ENCODE results near the gene ARHGAP21.
"Not testable (repeated sequence)": the region's sequence is repeated elsewhere in the genome, so short reads cannot be mapped to it uniquely, and the experiment has no call there.

The ARHGAP21 gene

GRCh38 chr10:24723788-24724380, at the start of gene ARHGAP21:
Gene ARHGAP21 (minus strand): TSS chr10:24723887. CDS start chr10:24721899, 1,988 bp downstream.
- peak; percentile 19 for DNase-seq

DNA sequence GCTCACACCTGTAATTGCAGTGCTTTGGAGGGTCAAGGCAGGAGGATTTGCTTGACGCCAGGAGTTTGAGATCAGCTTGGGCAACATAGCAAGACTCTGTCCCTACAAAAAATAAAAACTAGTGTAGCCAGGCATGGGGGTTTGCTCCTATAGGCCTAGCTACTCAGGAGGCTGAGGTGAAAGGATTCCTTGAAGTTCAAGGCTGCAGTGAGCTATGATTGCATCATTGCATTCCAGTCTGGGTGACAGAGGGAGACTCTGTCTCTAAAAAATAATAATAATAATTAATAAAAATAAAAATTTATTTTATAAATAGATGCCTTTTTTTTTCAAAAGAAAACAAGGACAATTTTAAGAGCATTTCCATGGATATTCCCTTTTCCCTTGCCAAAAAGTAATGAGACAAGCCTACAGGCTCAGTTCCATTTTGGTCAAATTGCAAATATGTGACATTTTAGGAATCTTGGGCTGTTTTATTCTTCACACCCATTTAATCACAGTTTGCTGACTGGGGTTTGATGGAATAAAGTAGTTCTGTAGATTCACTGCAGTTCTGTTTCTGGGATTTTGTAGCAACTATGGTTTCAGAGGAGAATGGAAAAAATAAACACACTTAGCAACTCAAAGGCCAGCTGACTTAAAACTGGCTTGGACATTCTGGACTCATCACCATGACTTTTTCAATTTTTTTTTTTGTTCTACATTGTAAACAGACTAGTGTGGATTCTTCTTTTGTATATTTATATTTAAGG, 48.4 kb upstream of the ARHGAP21 start:
- no peak for DNase-seq

DNA sequence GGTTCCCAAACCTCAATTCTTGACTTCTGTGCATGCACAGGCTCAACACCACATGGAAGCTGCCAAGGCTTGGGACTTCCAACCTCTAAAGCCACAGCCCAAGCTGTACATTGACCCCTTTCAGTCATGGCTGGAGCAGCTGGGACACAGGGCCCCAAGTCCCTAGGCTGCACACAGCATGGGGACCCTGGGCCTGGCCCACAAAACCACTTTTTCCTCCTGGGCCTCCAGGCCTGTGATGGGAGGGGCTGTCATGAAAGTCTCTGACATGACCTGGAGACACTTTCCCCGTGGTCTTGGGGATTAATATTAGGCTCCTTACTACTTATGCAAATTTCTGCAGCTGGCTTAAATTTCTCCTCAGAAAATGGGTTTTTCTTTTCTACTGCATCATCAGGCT, 41.3 kb upstream of the ARHGAP21 start:
- not testable (repeated sequence) for DNase-seq

DNA sequence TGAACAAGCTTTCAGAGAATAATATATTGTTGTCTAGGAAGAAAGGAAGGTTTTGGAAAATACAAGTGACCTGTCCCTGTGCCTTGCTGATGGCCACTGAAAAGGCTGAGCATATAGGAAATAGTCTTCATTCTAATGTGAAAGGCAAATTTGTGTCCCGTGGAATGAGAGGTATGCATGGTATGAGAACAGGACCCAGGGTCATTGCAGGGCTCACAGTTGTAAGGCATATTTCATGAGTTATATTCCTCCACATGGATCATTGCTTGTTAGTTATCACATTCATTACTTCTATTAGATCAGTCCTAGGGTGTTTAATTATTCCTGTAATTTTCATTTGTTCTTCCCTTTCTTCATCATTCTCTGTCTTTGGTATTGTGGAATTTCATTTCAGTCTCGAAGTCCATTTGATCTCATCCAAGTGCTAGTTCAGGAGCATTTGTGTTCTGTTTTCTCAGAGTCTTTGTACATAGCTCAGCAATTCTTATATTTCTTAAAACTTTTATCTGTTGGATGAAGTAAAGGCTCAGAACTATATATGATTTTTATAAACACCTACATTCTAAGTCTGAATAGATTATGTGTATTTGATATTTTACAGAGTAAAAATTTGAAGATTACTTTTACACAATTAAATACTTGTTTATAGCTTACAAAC, 39.4 kb upstream of the ARHGAP21 start:
- no peak for DNase-seq

DNA sequence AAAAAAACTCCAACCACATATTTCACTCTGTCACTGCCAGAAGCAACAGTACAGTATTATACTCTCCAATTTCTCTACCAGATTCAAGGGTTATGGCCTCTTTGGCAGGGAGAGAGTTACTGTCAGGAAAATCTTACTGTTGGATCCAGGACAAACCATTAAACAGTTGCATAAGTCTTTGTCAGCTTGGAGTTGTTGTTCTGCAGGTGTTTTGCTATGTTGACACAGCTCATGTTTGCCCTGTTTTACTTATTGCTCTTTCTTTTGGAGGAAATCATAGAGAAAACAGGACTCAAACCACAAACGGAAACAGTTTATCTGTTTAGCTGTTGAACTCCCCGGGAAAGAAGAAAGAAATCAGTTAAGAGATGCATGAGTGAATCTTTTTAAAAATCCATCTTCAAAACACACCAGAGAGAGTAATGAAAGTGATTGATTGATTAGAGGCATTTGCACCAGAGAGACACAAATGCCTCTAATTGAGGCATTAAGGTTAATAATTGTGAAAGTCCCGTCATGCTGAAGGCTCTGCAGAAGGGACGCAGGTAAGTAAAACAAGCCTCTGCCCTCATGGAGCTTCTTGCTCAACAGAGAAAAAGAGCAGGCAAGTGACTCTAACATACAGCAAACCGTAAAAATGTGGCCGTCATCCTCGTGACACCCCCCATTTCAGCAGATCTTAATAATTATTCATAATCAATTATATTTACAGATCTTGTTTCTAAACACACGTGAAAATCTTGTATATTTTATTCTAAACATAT, 38.7 kb upstream of the ARHGAP21 start:
- DNase-seq = no peak

- no peak for DNase-seq
Measured at GRCh38 chr10:24759672-24760071, 36.0 kb upstream of the ARHGAP21 start.

GRCh38 chr10:24758254-24758653, 34.6 kb upstream of the ARHGAP21 start:
- DNase-seq = not testable (repeated sequence)

DNA sequence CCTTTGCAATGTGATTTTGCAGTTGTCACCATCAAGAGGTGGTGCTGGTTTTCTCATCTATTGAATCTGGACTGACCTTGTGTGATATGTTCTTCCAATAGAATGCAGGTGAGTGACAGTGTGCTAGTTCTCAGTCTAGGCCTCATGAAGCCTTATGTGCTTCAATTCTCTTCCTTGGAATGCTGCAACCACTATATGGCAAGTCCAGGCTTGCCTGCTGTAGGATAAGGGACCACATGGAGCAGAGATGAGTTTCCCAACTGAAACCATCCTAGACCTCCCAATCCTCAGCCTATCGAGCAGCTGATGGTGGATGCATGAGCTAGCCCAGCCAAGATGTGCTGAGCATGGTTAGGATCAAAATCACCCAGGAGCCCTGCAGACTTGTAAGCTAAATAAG, 32.6 kb upstream of the ARHGAP21 start:
- DNase-seq = no peak

GRCh38 chr10:24751716-24752115, 28.0 kb upstream of the ARHGAP21 start:
- DNase-seq = no peak

- DNase-seq = no peak
Measured at GRCh38 chr10:24750695-24751094, 27.0 kb upstream of the ARHGAP21 start.

- no peak for DNase-seq
Measured at GRCh38 chr10:24748214-24748613, 24.5 kb upstream of the ARHGAP21 start.

GRCh38 chr10:24744946-24745345, 21.3 kb upstream of the ARHGAP21 start:
- no peak for DNase-seq

DNA sequence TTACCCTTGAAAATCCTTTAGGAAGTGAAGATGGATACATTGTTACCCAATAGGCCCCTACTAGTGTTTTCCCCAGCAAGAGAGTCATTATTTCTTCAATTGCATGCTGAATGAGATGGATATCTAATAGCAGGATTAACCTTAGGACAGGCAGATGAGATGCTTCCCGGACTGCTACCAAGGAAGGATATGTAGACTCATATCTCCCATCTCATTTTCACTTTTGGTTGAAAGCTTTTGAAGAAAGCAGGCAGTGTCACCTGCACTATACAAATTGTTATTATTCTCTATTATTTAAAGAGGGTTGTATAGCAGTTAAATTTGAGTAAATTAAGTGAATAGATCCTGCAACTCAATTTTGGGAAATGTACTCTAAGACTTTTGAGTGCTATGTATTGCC, 17.0 kb upstream of the ARHGAP21 start:
- no peak for DNase-seq

DNA sequence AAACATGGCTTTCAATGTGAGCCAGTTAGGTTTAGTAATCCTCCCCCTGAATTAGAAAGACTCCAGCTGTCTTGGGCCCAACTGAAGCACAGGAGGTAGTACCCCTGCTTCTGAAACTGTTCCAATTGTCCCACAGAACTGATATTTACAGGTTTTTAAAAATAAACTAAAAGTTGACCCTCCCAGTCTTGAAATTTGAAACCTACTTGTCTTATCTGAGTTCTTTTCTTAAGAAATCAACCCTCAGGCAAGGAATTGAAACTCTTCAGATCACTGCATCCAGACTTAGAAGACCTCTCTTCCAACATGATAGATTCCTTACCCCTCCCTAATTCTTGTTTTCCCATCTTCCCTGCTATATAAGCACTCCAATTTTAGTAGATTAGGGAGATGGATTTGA, 13.3 kb upstream of the ARHGAP21 start:
- no peak for DNase-seq

GRCh38 chr10:24731942-24732341, 8.3 kb upstream of the ARHGAP21 start:
- no peak for DNase-seq

GRCh38 chr10:24730811-24731210, 7.1 kb upstream of the ARHGAP21 start:
- DNase-seq = no peak

- DNase-seq = no peak
Measured at GRCh38 chr10:24727786-24728185, 4.1 kb upstream of the ARHGAP21 start.

DNA sequence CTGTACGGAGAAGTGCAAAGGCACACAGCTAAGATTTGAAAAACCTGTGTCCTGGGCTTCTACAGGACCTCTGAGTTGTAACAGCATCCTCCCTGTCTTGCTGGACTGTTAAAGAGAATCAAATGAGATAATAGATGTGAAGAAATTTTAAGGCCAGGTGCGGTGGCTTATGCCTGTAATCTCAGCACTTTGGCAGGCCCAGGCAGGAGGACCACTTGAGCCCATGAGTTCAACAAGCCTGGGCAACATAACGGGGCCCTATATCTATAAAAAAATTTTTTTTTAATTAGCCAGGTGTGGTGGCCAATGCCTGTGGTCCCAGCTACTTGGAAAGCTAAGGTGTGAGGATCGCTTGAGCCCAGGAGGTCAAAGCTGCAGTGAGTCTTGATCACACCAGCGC, 2.9 kb upstream of the ARHGAP21 start:
- DNase-seq = no peak

GRCh38 chr10:24726029-24726428, 2.3 kb upstream of the ARHGAP21 start:
- DNase-seq = not testable (repeated sequence)

- DNase-seq = peak; percentile 96
Measured at GRCh38 chr10:24724381-24725228, 918 bp upstream of the ARHGAP21 start.

DNA sequence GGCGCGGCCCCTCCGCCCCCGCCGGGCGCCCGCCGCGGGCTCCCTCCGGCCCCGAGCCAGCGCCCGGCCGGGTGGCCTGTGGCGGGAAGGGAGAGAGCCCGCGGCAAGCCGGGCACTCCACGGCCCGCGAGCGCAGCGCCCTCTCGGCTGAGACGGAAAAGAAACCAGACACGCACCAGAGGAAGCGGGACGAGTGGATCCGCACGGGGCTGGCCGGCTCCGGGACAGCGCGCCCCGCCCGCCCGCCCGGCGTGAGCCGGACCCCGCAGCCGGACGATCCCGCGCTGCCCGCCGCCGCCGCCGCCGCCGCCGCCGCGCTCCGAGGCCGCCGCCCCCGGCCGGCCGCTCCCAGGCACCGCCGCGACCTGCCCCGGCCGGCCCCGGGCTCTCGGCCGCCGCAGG, 300 bp downstream of the ARHGAP21 start:
- DNase-seq = no peak

DNA sequence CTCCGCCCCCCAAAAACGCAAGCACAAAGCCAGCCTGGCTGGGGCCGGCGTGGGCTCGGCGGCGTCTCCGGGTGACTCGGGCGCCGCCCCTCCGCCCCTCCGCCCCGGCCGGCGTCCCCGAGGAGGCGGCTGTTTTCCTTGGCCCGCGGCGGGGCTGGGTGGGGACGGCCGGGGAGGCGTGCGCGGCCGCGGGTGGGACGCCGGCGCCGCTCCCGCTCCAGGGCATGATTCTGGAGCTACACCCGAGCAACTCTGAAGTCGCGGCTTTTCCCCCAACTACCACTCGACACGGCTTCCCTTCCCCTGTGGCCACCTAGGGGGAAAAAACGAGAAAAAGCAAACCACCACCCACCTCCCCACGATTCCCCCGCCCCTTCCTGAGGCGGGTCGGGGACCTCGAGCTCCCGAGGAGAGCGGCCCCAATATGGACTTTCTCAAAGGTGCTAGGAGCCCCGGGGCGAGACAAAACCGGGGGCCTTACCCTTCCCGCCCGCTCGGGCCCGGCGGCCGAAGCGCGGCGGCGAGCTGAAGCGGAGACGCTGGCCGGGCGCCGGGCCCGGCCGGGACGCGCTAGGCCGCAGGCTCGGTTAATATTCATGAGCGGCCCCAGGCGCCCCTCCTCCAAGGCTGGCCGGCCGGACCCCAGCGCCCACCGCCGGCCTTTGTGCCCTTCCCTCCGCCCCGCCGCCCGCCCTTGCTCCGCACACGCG, 856 bp downstream of the ARHGAP21 start:
- peak; percentile 57 for DNase-seq
